GM23338 (cell line): Measurements from ENCODE around the gene BNC2. TPM values are rescaled to one million over a fixed set of nuclear protein-coding genes. Genes with fewer than 3 reads are reported as not detected.

Experiments
- ATAC-seq: fragments of 200-7000 bp; cut with Tn5 transposase; 3 replicates; pipeline ENCODE4 v1.9.1; 2020
- DNase-seq: peaks from one replicate; pipeline ENCODE4 v3.0.0-alpha.2; 2015; ENCODE audit warnings: low spot score
- H2AFZ ChIP-seq: fragments of 200-600 bp; sonication (generic); 2 replicates; pipeline ENCODE4 v1.8.0; 2016; ENCODE audit warnings: antibody characterized with exemption, mild to moderate bottlenecking, moderate library complexity
- H3F3A ChIP-seq: fragments of 200-600 bp; sonication (generic); replicated peaks from 2 replicates; pipeline ENCODE4 v1.8.0; 2017; ENCODE audit warnings: antibody characterized with exemption, mixed run types, low read depth
- H3K27ac ChIP-seq: fragments of 200-600 bp; sonication (generic); 2 replicates; pipeline ENCODE4 v1.6.1; 2016; ENCODE audit warnings: low read depth
- H3K27me3 ChIP-seq: fragments of 200-600 bp; sonication (generic); 2 replicates; pipeline ENCODE4 v1.8.0; 2016; ENCODE audit warnings: mild to moderate bottlenecking, mixed run types, moderate library complexity; ENCODE audit not compliant: insufficient read depth
- H3K36me3 ChIP-seq: fragments of 200-600 bp; sonication (generic); 2 replicates; pipeline ENCODE4 v1.8.0; 2016; ENCODE audit warnings: mild to moderate bottlenecking; ENCODE audit not compliant: insufficient read depth
- H3K4me1 ChIP-seq: fragments of 200-600 bp; sonication (generic); 2 replicates; pipeline ENCODE4 v1.8.0; 2016; ENCODE audit warnings: mild to moderate bottlenecking, moderate library complexity; ENCODE audit not compliant: insufficient read depth
- H3K4me2 ChIP-seq: fragments of 200-600 bp; sonication (generic); 2 replicates; pipeline ENCODE4 v1.7.1; 2017; ENCODE audit warnings: mixed run types
- H3K4me3 ChIP-seq: fragments of 200-600 bp; sonication (generic); 2 replicates; pipeline ENCODE4 v1.6.1; 2016; ENCODE audit warnings: mixed run types
- H3K79me2 ChIP-seq: fragments of 200-600 bp; sonication (generic); replicated peaks from 2 replicates; pipeline ENCODE4 v1.8.0; 2017; ENCODE audit warnings: mild to moderate bottlenecking; ENCODE audit not compliant: insufficient read depth
- H3K9me2 ChIP-seq: fragments of 200-600 bp; sonication (generic); 2 replicates; pipeline ENCODE4 v1.8.0; 2017; ENCODE audit not compliant: insufficient read depth
- H4K20me1 ChIP-seq: fragments of 200-600 bp; sonication (generic); replicated peaks from 2 replicates; pipeline ENCODE4 v1.8.0; 2017; ENCODE audit warnings: mild to moderate bottlenecking; ENCODE audit not compliant: insufficient read depth
- H3K27ac Mint-ChIP-seq: 2 replicates; pipeline ENCODE4 v1.8.0; 2020; ENCODE audit warnings: inconsistent platforms, mild to moderate bottlenecking, moderate library complexity, mixed read lengths
- H3K27me3 Mint-ChIP-seq: 3 replicates; pipeline ENCODE4 v1.8.0; 2022; ENCODE audit warnings: low read depth, mild to moderate bottlenecking, moderate library complexity, mixed read lengths, inconsistent platforms; ENCODE audit not compliant: insufficient read depth, poor library complexity
- H3K36me3 Mint-ChIP-seq: 3 replicates; pipeline ENCODE4 v1.8.0; 2021; ENCODE audit warnings: low read depth, mild to moderate bottlenecking, inconsistent platforms, moderate library complexity, mixed read lengths
- H3K4me1 Mint-ChIP-seq: 3 replicates; pipeline ENCODE4 v1.8.0; 2020; ENCODE audit warnings: mild to moderate bottlenecking, inconsistent platforms, mixed read lengths
- H3K4me3 Mint-ChIP-seq: 3 replicates; pipeline ENCODE4 v1.8.0; 2021; ENCODE audit warnings: moderate library complexity, mild to moderate bottlenecking, inconsistent platforms, mixed read lengths
- H3K9me3 Mint-ChIP-seq: 3 replicates; pipeline ENCODE4 v1.8.0; 2020; ENCODE audit warnings: moderate library complexity, mild to moderate bottlenecking, inconsistent platforms, mixed read lengths
- CREB1 ChIP-seq: fragments of 250-450 bp; sonication (Bioruptor Pico); IDR thresholded peaks from 2 replicates; pipeline ENCODE4 v1.5.0; 2020; ENCODE audit warnings: low read depth, mild to moderate bottlenecking, moderate library complexity
- EZH2 ChIP-seq: fragments of 200-600 bp; sonication (generic); IDR thresholded peaks from one replicate; pipeline ENCODE4 v1.8.0; 2017; ENCODE audit warnings: antibody characterized with exemption, mild to moderate bottlenecking, low read depth; ENCODE audit not compliant: unreplicated experiment
- EZH2phosphoT487 ChIP-seq: fragments of 200-600 bp; sonication (generic); IDR thresholded peaks from one replicate; pipeline ENCODE4 v1.8.1; 2018; ENCODE audit warnings: antibody characterized with exemption; ENCODE audit not compliant: unreplicated experiment
- JUNB ChIP-seq: IDR thresholded peaks from one replicate; pipeline ENCODE4 v1.6.1; 2016; ENCODE audit warnings: antibody characterized with exemption; ENCODE audit not compliant: unreplicated experiment
- NANOG ChIP-seq: IDR thresholded peaks from 2 replicates; pipeline ENCODE4 v1.6.1; 2016; ENCODE audit warnings: antibody characterized with exemption, borderline replicate concordance
- POLR2AphosphoS5 ChIP-seq: IDR thresholded peaks from 2 replicates; pipeline ENCODE4 v1.6.1; 2016; ENCODE audit warnings: antibody characterized with exemption, low read depth
- ZNF114 ChIP-seq: fragments of 250-450 bp; sonication (Bioruptor Pico); IDR thresholded peaks from 2 replicates; pipeline ENCODE4 v1.5.0; 2020; ENCODE audit warnings: mild to moderate bottlenecking, moderate library complexity
- polyA plus RNA-seq: library from polyadenylated mRNA; unstranded; fragments of >200 nt; fragmentation: Nextera tagmentation; extraction: Ambion mirVana; gene quantifications from 2 replicates; pipeline ENCODE4 v1.2.1, GENCODE V29; 2016
- total RNA-seq: library from RNA; depleted of rRNA; stranded (reverse); fragments of >200 nt; shearing (Covaris generic); gene quantifications from 2 replicates; pipeline ENCODE4 v1.2.3, GENCODE V29; 2014
- TF ChIP-seq, protein P1 (sequence below): fragments of 250-450 bp; sonication (Bioruptor Pico); IDR thresholded peaks from 2 replicates; pipeline ENCODE4 v1.5.0; 2020; ENCODE audit warnings: mild to moderate bottlenecking, moderate library complexity
- TF ChIP-seq, protein P2 (sequence below): IDR thresholded peaks from one replicate; pipeline ENCODE4 v1.6.1; 2018; ENCODE audit warnings: antibody characterized with exemption; ENCODE audit not compliant: unreplicated experiment
- TF ChIP-seq, protein P3 (sequence below): IDR thresholded peaks from 2 replicates; pipeline ENCODE4 v1.6.1; 2016; ENCODE audit warnings: antibody characterized with exemption

The BNC2 gene
- total and polyA plus RNA-seq, 2 experiments from 2014 or later = 12.7 to 13.2 TPM

DNA sequence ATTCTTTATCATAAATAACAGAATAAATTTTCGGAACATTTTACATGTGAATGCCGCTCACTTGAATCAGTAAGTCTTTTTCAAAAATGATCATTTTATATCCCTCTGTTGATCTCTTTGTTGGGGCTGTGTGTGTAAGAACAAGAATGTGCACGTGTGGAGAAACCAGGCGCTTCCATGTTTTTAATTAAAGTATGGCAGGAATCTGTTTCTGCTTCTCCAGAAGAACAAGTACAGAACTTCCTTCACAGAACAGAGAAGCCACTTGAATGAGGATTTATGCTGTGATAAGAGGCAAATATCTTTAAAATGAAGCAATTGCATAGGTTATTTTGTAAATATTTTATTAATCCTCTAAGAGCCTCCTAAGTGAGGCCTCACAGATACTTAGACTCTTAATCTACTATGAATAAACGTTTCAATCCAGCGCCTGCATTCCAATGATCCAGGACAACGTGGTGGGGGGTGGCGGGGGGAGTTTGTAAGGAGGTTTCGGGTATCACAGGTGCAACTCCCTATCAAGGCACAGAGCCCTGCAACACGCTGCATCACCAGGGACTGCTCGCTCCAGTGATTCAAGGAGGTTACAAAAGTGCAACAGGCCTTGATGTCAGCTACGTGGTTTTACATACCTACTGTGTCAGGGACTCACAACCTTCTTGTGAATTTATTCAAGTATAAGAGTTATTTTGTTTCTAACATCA lies 409.2 kb downstream of the BNC2 start:
- Histone ChIP-seq H3K4me2 (peak overlapping the region; percentile 10; the same call in 1 of the 2 replicates), H3K4me3 (no peak overlapping the region), H2AFZ (no peak overlapping the region), H3K4me1 (peaks cover 30% of the 10 kb centered on the region), H3K9me2 (0 out of 2 replicates have a peak, but pooled peaks cover 5% of the 10 kb centered on the region), H3K36me3 (no peaks in the 10 kb centered on the region; the same call in 1 of the 2 replicates), H3F3A (no peaks in the 10 kb centered on the region), H3K27me3 (no peaks in the 10 kb centered on the region), H3K27ac (peak overlapping the region; percentile 27; the same call in 1 of the 2 replicates), H3K79me2 (no peaks in the 10 kb centered on the region), H4K20me1 (no peaks in the 10 kb centered on the region)
- DNase-seq (peak; percentile 84), ATAC-seq (peak; percentile 89)
- TF ChIP-seq POLR2AphosphoS5 (no peak), CREB1 (CRISPR knock-in tag) (0 out of 2 replicates have a peak, but pooled peaks have one; percentile 38)
- peaks cover 54% of the 10 kb centered on the region for H3K4me1 Mint-ChIP-seq
- H3K9me3 Mint-ChIP-seq = no peaks in the 10 kb centered on the region
- peaks cover 2% of the 10 kb centered on the region for H3K27me3 Mint-ChIP-seq
- peak overlapping the region; percentile 59; the same call in 1 of the 2 replicates for H3K27ac Mint-ChIP-seq
- H3K4me3 Mint-ChIP-seq = no peak overlapping the region
- no peaks in the 10 kb centered on the region for H3K36me3 Mint-ChIP-seq

DNA sequence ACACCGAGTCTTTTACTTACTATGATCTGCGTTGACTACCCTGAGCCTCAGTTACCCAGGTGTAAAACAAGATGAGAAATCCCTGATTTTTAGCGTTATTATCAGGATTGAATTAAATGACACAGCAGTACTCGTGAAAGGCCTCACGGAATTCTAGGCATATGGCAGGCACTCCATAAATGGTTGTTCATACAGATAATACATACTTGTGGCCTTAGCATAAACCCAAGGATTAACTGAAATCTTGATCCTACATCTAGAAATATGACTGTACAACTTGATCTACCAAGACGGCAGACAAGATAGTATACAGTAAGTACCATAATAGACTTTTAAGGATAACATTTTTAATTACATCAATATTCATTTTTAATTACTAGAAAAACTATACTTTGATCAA lies 409.8 kb downstream of the BNC2 start:
- H3K4me1 ChIP-seq = peaks cover 30% of the 10 kb centered on the region
- Mint-ChIP-seq H3K4me3 (no peak overlapping the region), H3K36me3 (no peaks in the 10 kb centered on the region), H3K27me3 (peaks cover 2% of the 10 kb centered on the region), H3K9me3 (no peaks in the 10 kb centered on the region), H3K27ac (peak overlapping the region; percentile 72; the same call in 1 of the 2 replicates), H3K4me1 (peaks cover 56% of the 10 kb centered on the region)
- no peaks in the 10 kb centered on the region; the same call in 1 of the 2 replicates for H3K36me3 ChIP-seq
- H3K79me2 ChIP-seq = no peaks in the 10 kb centered on the region
- no peaks in the 10 kb centered on the region for H3K27me3 ChIP-seq
- no peak for ATAC-seq
- no peak for DNase-seq
- 0 out of 2 replicates have a peak, but pooled peaks cover 5% of the 10 kb centered on the region for H3K9me2 ChIP-seq
- H3K4me2 ChIP-seq = no peak overlapping the region
- no peak overlapping the region for H2AFZ ChIP-seq
- no peak overlapping the region for H3K4me3 ChIP-seq
- TF ChIP-seq JUNB = no peak
- TF ChIP-seq, protein P1, sequence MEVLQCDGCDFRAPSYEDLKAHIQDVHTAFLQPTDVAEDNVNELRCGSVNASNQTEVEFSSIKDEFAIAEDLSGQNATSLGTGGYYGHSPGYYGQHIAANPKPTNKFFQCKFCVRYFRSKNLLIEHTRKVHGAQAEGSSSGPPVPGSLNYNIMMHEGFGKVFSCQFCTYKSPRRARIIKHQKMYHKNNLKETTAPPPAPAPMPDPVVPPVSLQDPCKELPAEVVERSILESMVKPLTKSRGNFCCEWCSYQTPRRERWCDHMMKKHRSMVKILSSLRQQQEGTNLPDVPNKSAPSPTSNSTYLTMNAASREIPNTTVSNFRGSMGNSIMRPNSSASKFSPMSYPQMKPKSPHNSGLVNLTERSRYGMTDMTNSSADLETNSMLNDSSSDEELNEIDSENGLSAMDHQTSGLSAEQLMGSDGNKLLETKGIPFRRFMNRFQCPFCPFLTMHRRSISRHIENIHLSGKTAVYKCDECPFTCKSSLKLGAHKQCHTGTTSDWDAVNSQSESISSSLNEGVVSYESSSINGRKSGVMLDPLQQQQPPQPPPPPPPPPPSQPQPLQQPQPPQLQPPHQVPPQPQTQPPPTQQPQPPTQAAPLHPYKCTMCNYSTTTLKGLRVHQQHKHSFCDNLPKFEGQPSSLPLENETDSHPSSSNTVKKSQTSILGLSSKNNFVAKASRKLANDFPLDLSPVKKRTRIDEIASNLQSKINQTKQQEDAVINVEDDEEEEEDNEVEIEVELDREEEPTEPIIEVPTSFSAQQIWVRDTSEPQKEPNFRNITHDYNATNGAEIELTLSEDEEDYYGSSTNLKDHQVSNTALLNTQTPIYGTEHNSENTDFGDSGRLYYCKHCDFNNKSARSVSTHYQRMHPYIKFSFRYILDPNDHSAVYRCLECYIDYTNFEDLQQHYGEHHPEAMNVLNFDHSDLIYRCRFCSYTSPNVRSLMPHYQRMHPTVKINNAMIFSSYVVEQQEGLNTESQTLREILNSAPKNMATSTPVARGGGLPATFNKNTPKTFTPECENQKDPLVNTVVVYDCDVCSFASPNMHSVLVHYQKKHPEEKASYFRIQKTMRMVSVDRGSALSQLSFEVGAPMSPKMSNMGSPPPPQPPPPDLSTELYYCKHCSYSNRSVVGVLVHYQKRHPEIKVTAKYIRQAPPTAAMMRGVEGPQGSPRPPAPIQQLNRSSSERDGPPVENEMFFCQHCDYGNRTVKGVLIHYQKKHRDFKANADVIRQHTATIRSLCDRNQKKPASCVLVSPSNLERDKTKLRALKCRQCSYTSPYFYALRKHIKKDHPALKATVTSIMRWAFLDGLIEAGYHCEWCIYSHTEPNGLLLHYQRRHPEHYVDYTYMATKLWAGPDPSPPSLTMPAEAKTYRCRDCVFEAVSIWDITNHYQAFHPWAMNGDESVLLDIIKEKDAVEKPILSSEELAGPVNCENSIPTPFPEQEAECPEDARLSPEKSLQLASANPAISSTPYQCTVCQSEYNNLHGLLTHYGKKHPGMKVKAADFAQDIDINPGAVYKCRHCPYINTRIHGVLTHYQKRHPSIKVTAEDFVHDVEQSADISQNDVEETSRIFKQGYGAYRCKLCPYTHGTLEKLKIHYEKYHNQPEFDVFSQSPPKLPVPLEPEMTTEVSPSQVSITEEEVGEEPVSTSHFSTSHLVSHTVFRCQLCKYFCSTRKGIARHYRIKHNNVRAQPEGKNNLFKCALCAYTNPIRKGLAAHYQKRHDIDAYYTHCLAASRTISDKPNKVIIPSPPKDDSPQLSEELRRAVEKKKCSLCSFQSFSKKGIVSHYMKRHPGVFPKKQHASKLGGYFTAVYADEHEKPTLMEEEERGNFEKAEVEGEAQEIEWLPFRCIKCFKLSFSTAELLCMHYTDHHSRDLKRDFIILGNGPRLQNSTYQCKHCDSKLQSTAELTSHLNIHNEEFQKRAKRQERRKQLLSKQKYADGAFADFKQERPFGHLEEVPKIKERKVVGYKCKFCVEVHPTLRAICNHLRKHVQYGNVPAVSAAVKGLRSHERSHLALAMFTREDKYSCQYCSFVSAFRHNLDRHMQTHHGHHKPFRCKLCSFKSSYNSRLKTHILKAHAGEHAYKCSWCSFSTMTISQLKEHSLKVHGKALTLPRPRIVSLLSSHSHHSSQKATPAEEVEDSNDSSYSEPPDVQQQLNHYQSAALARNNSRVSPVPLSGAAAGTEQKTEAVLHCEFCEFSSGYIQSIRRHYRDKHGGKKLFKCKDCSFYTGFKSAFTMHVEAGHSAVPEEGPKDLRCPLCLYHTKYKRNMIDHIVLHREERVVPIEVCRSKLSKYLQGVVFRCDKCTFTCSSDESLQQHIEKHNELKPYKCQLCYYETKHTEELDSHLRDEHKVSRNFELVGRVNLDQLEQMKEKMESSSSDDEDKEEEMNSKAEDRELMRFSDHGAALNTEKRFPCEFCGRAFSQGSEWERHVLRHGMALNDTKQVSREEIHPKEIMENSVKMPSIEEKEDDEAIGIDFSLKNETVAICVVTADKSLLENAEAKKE (CRISPR knock-in tag) = no peak
- no peak for TF ChIP-seq NANOG
- no peak for TF ChIP-seq ZNF114
- TF ChIP-seq EZH2 = no peak
- no peak for TF ChIP-seq EZH2phosphoT487
- TF ChIP-seq, protein P2, sequence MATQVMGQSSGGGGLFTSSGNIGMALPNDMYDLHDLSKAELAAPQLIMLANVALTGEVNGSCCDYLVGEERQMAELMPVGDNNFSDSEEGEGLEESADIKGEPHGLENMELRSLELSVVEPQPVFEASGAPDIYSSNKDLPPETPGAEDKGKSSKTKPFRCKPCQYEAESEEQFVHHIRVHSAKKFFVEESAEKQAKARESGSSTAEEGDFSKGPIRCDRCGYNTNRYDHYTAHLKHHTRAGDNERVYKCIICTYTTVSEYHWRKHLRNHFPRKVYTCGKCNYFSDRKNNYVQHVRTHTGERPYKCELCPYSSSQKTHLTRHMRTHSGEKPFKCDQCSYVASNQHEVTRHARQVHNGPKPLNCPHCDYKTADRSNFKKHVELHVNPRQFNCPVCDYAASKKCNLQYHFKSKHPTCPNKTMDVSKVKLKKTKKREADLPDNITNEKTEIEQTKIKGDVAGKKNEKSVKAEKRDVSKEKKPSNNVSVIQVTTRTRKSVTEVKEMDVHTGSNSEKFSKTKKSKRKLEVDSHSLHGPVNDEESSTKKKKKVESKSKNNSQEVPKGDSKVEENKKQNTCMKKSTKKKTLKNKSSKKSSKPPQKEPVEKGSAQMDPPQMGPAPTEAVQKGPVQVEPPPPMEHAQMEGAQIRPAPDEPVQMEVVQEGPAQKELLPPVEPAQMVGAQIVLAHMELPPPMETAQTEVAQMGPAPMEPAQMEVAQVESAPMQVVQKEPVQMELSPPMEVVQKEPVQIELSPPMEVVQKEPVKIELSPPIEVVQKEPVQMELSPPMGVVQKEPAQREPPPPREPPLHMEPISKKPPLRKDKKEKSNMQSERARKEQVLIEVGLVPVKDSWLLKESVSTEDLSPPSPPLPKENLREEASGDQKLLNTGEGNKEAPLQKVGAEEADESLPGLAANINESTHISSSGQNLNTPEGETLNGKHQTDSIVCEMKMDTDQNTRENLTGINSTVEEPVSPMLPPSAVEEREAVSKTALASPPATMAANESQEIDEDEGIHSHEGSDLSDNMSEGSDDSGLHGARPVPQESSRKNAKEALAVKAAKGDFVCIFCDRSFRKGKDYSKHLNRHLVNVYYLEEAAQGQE = no peak
- TF ChIP-seq POLR2AphosphoS5 = no peak
- TF ChIP-seq, protein P3, sequence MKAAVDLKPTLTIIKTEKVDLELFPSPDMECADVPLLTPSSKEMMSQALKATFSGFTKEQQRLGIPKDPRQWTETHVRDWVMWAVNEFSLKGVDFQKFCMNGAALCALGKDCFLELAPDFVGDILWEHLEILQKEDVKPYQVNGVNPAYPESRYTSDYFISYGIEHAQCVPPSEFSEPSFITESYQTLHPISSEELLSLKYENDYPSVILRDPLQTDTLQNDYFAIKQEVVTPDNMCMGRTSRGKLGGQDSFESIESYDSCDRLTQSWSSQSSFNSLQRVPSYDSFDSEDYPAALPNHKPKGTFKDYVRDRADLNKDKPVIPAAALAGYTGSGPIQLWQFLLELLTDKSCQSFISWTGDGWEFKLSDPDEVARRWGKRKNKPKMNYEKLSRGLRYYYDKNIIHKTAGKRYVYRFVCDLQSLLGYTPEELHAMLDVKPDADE = no peak
- TF ChIP-seq CREB1 (CRISPR knock-in tag) = no peak
- H3F3A ChIP-seq = no peaks in the 10 kb centered on the region
- H4K20me1 ChIP-seq = no peaks in the 10 kb centered on the region
- peak overlapping the region; percentile 70 for H3K27ac ChIP-seq
